HFF-Myc (cell line): ENCODE data around the gene TMEM38B.

Source experiments
- DNase-seq: peaks from one replicate; pipeline ENCODE4 v3.0.0-alpha.2; 2011; ENCODE audit warnings: low read depth; ENCODE audit errors: extremely low read depth
- H3K4me3 ChIP-seq: replicated peaks from 2 replicates; pipeline ENCODE4 v1.5.1; 2011; ENCODE audit warnings: low read depth, mild to moderate bottlenecking, control low read depth, low read length
- TF ChIP-seq, protein P1 (sequence below): IDR thresholded peaks from 2 replicates; pipeline ENCODE4 v1.5.1; 2012; ENCODE audit warnings: mild to moderate bottlenecking, low read depth, low read length, control low read depth; ENCODE audit errors: missing control alignments

TMEM38B gene

DNA sequence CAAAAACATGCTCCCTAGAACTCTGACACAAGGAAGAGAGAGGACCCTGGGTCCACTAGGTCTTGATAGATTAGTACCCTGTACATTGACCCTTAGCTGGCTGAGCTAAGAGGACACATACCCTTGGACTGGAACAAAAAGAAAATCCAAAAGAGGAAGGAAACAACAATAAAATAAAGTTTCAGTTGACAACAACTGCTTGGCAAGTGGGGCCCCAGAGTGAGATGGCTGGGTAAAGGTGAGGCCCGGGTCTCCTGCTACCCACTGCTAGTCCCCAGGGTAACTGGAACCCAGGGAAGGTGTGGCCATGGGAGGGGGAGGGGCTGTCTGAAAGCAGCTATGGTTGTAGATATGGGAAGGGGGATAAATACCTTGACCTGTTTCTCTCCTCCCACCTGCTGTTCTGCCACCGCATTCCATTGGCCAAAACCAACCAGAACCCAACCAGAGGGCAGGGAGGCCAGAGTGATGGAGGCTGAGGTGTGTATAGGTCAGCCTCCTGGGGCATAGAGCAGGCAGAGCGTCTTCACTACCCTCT, 20.4 kb upstream of the TMEM38B start:
- no peak for DNase-seq
- no peak overlapping the region for H3K4me3 ChIP-seq
- TF ChIP-seq, protein P1, sequence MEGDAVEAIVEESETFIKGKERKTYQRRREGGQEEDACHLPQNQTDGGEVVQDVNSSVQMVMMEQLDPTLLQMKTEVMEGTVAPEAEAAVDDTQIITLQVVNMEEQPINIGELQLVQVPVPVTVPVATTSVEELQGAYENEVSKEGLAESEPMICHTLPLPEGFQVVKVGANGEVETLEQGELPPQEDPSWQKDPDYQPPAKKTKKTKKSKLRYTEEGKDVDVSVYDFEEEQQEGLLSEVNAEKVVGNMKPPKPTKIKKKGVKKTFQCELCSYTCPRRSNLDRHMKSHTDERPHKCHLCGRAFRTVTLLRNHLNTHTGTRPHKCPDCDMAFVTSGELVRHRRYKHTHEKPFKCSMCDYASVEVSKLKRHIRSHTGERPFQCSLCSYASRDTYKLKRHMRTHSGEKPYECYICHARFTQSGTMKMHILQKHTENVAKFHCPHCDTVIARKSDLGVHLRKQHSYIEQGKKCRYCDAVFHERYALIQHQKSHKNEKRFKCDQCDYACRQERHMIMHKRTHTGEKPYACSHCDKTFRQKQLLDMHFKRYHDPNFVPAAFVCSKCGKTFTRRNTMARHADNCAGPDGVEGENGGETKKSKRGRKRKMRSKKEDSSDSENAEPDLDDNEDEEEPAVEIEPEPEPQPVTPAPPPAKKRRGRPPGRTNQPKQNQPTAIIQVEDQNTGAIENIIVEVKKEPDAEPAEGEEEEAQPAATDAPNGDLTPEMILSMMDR: no peak

DNA sequence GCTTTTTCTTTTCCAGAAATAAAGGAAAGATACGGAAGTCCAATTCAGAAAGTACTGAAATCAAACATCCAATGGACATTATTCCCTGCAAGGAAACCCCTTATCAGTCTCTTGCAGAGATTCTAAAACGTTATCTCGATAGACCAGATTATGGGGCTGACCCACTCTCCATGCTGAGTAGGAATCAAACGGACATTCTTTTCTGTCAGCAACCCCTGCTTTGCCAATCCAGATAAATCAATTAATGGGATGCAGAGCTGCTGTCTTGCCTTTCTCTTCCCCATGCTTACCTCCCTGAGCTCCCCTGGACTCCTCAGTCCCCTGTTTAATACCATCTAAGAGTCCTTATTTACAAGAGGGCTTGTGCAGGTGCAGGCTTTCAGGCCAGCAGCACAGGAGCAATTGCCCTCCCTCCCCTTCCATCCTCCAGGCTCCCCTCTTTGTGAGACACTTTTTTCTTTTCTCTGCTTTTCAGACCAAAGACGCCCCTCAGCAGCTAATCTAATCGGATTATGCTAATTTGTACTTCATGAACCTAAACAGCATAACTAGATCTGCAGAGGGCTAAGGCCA, 17.9 kb upstream of the TMEM38B start:
- DNase-seq: no peak
- TF ChIP-seq, protein P1: no peak
- H3K4me3 ChIP-seq: no peak overlapping the region

DNA sequence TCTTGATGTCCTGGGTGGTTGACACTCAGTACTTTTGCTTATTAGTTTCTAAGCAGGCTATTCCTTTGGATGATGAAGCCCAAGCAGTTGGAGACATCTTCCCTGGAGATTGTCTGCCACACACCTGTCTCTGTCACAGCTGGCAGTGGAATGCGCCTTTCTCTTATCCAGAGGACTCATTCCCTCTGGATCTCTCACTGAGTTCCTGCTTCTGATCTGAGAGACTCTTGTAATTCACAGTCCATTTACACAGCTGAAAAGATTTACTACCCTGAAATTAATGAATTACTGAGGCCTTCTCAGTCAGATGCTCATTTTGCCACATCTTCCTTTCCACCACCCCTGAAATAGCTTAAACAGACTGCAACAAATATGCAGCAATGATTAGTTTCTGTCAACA, 16.2 kb upstream of the TMEM38B start:
- H3K4me3 ChIP-seq: no peak overlapping the region
- DNase-seq: no peak
- TF ChIP-seq, protein P1: no peak

DNA sequence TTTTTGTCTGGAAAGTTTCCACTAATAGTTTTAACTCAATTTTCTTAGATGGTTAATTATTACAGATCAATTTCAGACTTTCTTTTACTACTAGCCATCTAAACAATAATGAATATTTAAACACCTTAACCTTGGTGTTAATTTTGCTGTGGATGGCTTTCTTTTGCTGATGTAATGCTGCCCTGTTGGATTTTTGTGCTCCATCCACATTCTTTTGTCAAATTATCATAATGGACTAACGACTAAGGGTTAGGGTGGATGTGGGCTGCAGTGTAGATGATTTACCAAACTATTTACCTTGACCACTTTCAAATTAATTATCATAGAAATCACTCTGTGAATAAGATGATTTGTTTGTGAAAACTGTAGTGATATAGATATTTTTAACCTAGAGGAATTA, 15.6 kb upstream of the TMEM38B start:
- no peak for DNase-seq
- no peak overlapping the region for H3K4me3 ChIP-seq
- TF ChIP-seq, protein P1: no peak

DNA sequence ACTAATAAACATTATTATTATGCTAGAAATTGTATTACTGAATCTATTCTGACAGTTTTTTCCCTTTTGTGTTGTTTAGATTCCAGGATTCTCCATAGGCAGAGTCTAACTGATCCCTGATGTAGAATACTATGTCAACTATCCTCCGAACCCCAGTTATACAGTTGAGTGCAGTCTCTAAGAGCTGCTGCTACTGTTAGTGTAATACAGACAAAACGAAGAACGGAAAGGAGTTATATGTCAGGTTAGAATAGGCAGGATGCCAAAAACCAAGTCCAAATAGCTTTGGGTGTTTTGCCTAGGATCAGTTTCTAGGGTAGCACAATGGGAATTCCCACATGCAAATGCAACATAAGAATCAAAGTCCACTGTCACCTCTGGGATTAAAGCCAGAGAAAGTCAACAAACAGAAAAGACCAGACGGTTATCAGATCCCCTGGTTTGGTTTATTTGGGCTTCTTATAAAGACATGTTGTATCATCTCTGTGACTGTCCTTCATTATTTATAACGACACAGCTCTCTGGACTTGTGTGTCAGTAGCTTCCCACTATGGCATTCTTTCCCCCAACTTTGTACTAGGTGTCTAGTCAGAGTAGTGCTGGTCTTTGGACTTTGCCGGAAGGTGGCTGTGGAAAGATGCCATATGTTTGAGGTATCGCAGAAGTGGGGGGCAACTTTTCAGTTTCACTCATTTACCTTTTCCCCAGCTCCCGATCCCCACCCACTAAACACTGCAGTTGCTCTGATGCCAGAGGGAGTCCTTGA, 14.9 kb upstream of the TMEM38B start:
- no peak for DNase-seq

DNA sequence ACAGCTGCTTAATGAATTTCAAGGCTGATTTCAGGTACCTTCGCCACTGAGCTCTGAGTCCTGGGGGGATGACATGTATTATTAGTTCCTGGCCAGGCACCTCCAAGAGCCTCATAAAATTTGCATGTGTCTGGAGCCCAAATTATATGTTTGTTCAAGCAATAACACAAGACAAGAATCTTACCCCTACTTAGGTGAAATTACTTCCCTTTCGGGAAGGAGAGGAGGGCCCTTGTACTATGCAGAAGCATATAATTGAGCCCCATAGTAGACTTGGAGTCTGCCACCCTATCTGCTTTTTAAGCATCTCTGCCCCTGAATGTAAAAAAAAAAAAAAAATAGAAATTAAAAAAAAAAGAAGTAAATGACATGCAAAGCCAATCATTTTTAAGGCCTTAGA, 13.0 kb upstream of the TMEM38B start:
- H3K4me3 ChIP-seq: no peak overlapping the region
- TF ChIP-seq, protein P1: no peak
- no peak for DNase-seq

More for the DNA sequence above, 14.9 kb upstream of the TMEM38B start:
- TF ChIP-seq, protein P1: no peak
- H3K4me3 ChIP-seq: no peak overlapping the region
